K562 (cell line): ENCODE data around the gene IDH1. TPM values are rescaled to one million over a fixed set of nuclear protein-coding genes. Genes with fewer than 3 reads are reported as not detected.
A peak's percentile ranks its signal among the peaks of the same experiment; 100 is the strongest.

Experiments used
- ATAC-seq: fragments of 200-7000 bp; cut with Tn5 transposase; 3 replicates; pipeline ENCODE4 v1.9.1; 2020; ENCODE audit warnings: moderate library complexity
- BruUV-seq: library from RNA; stranded (reverse); fragments of 400-500 nt; replicated peaks from 2 replicates; lab custom pipeline; 2021; lab: Mats Ljungman, UMichigan
- CTCF ChIA-PET: fragments of 300-600 bp; formaldehyde crosslinking; extraction: SDS; loops from one replicate; lab custom pipeline; 2021; ENCODE audit warnings: low intra/inter-chr PET ratio; lab: Yijun Ruan, JAX
- POLR2A ChIA-PET: fragments of 300-600, 350-650 bp; sonication (Branson Sonifier 250); formaldehyde crosslinking; extraction: SDS; loops from one replicate; lab custom pipeline; 2021; ENCODE audit warnings: antibody characterized with exemption, inconsistent platforms; lab: Yijun Ruan, JAX
- DNase-seq, 4 experiments: peaks; one replicate each; pipeline versions ENCODE4 v3.0.0 to v3.0.0-alpha.2; 2011 to 2018; ENCODE audit warnings: low spot score in 3 of 4, mixed read lengths in 3 of 4; ENCODE audit errors: extremely low read depth in 1 of 4
- FAIRE-seq: peaks from 2 replicates; lab custom pipeline; 2011; peaks lifted over from hg19 to GRCh38; lab: Jason Lieb, UNC
- H2AFZ ChIP-seq: 2 replicates; pipeline ENCODE4 v1.6.0; 2011; ENCODE audit warnings: low read depth, low read length, control low read depth, inconsistent platforms
- H3K27ac ChIP-seq: fragments of 200-600 bp; 3 replicates; pipeline ENCODE4 v1.8.0; 2011; ENCODE audit warnings: low read depth, mild to moderate bottlenecking, control low read depth, inconsistent platforms, low read length, moderate library complexity, mixed read lengths; ENCODE audit errors: extremely low read depth
- H3K27me3 ChIP-seq, 2 experiments: fragments of 300-600 bp in 1 of 2; 2 replicates in 1 of 2; 3 replicates in 1 of 2; pipeline versions ENCODE4 v1.6.0 to v1.8.0; 2011; ENCODE audit warnings: inconsistent platforms in 2 of 2, low read length in 2 of 2, mild to moderate bottlenecking in 1 of 2, mixed read lengths in 1 of 2, moderate library complexity in 1 of 2; ENCODE audit not compliant: control insufficient read depth in 2 of 2, insufficient read depth in 2 of 2
- H3K36me3 ChIP-seq: fragments of 300-600 bp; 3 replicates; pipeline ENCODE4 v1.8.0; 2011; ENCODE audit warnings: mild to moderate bottlenecking, low read length, inconsistent platforms; ENCODE audit not compliant: control insufficient read depth, insufficient read depth
- H3K4me1 ChIP-seq, 2 experiments: fragments of 200-600 bp in 1 of 2; replicated peaks in 1 of 2; 2 replicates in 1 of 2; 3 replicates in 1 of 2; pipeline versions ENCODE4 v1.5.1 to v1.8.0; 2011; ENCODE audit warnings: inconsistent platforms in 2 of 2, low read length in 2 of 2, mild to moderate bottlenecking in 1 of 2, mixed read lengths in 1 of 2, moderate library complexity in 1 of 2; ENCODE audit not compliant: control insufficient read depth in 2 of 2, insufficient read depth in 2 of 2
- H3K4me2 ChIP-seq: 2 replicates; pipeline ENCODE4 v1.6.1; 2011; ENCODE audit warnings: low read length, control low read depth, inconsistent platforms, mixed read lengths; ENCODE audit not compliant: insufficient read depth
- H3K4me3 ChIP-seq: fragments of 200-600 bp; sonication (generic), shearing (Covaris generic); 2 replicates; pipeline ENCODE4 v1.5.1; 2016; ENCODE audit warnings: control low read depth, inconsistent platforms
- H3K79me2 ChIP-seq: fragments of 200-600 bp; 3 replicates; pipeline ENCODE4 v1.8.0; 2011; ENCODE audit warnings: low read length, inconsistent platforms; ENCODE audit not compliant: control insufficient read depth, insufficient read depth
- H3K9ac ChIP-seq, 2 experiments: 2 replicates each; pipeline versions ENCODE4 v1.6.0 to v1.6.1; 2011; ENCODE audit warnings: low read depth in 2 of 2, low read length in 2 of 2, control low read depth in 1 of 2, inconsistent platforms in 1 of 2, mild to moderate bottlenecking in 1 of 2, mixed read lengths in 1 of 2; ENCODE audit not compliant: insufficient read depth in 1 of 2
- H3K9me1 ChIP-seq: one replicate; pipeline ENCODE4 v1.6.0; 2011; ENCODE audit warnings: inconsistent platforms, mild to moderate bottlenecking, low read length, moderate library complexity; ENCODE audit not compliant: control insufficient read depth, insufficient read depth
- H3K9me3 ChIP-seq: replicated peaks from 2 replicates; pipeline ENCODE4 v1.5.1; 2011; ENCODE audit warnings: low read depth, low read length, inconsistent platforms; ENCODE audit not compliant: control insufficient read depth, insufficient read depth
- H4K20me1 ChIP-seq: replicated peaks from 2 replicates; pipeline ENCODE4 v1.6.1; 2011; ENCODE audit warnings: low read length, inconsistent platforms, mixed read lengths; ENCODE audit not compliant: control insufficient read depth, insufficient read depth
- BRD9 ChIP-seq: fragments of 450-650 bp; IDR thresholded peaks from 2 replicates; pipeline ENCODE4 v1.6.1; 2018; ENCODE audit warnings: low read depth; ENCODE audit not compliant: partially characterized antibody
- DEAF1 ChIP-seq: fragments of 450-650 bp; formaldehyde crosslinking; IDR thresholded peaks from 2 replicates; pipeline ENCODE4 v1.4.0; 2020; ENCODE audit warnings: mild to moderate bottlenecking, moderate library complexity
- DNMT1 ChIP-seq: fragments of 450-650 bp; IDR thresholded peaks from 2 replicates; pipeline ENCODE4 v1.6.1; 2016; ENCODE audit warnings: antibody characterized with exemption, mild to moderate bottlenecking
- FOXP1 ChIP-seq: sonication (generic); formaldehyde crosslinking; IDR thresholded peaks from 2 replicates; pipeline ENCODE4 v1.8.0; 2022; ENCODE audit warnings: mild to moderate bottlenecking, missing genetic modification reagents
- GATAD2B ChIP-seq: fragments of 450-650 bp; IDR thresholded peaks from 2 replicates; pipeline ENCODE4 v1.6.1; 2017; ENCODE audit warnings: mild to moderate bottlenecking, borderline replicate concordance
- HNRNPUL1 ChIP-seq: fragments of 200-400 bp; formaldehyde crosslinking; IDR thresholded peaks from 2 replicates; pipeline ENCODE4 v1.6.1; 2017; ENCODE audit warnings: low read length
- KAT7 ChIP-seq: sonication (generic); formaldehyde crosslinking; IDR thresholded peaks from 2 replicates; pipeline ENCODE4 v1.8.0; 2022; ENCODE audit warnings: missing genetic modification reagents, mild to moderate bottlenecking, borderline replicate concordance
- MYBL2 ChIP-seq, 2 experiments: fragments of 450-650 bp in 1 of 2; sonication (generic) in 1 of 2; formaldehyde crosslinking in 1 of 2; IDR thresholded peaks; 2 replicates each; pipeline versions ENCODE4 v1.6.1 to v1.8.1; 2017 to 2022; ENCODE audit warnings: borderline replicate concordance in 1 of 2, inconsistent platforms in 1 of 2, low read depth in 1 of 2, mild to moderate bottlenecking in 1 of 2, missing genetic modification reagents in 1 of 2, moderate library complexity in 1 of 2
- TAF7 ChIP-seq: fragments of 450-650 bp; IDR thresholded peaks from 2 replicates; pipeline ENCODE4 v1.6.1; 2016; ENCODE audit warnings: missing genetic modification characterization, missing compliant biosample characterization
- USF1 ChIP-seq: sonication (generic); formaldehyde crosslinking; IDR thresholded peaks from 2 replicates; pipeline ENCODE4 v1.9.0; 2022; ENCODE audit warnings: mild to moderate bottlenecking, missing genetic modification reagents
- YBX1 ChIP-seq: fragments of 450-650 bp; IDR thresholded peaks from 2 replicates; pipeline ENCODE4 v1.7.1; 2016; ENCODE audit warnings: mild to moderate bottlenecking
- WGBS: fragments of 100-300 bp; shearing (Covaris generic); methylation state at CpG from one replicate; pipeline ENCODE4 v1.1.6; 2016; ENCODE audit warnings: low coverage, mixed read lengths; ENCODE audit not compliant: insufficient coverage; ENCODE audit errors: missing lambda C conversion rate; 5-methylcytosine and 5-hydroxymethylcytosine counted together
- in situ Hi-C: fragments of 300-500 bp; cut with MboI; formaldehyde crosslinking; loops from 4 replicates; pipeline ENCODE4 v1.15.0; 2018; ENCODE audit warnings: inconsistent platforms, mixed read lengths
- intact Hi-C: fragments of 100-400 bp; cut with micrococcal nuclease; formaldehyde crosslinking; loops from 2 replicates; pipeline ENCODE4 v1.14.2; 2022
- polyA plus RNA-seq, 8 experiments: library from polyadenylated mRNA; depleted of rRNA in 4 of 8; stranded (reverse) in 5 of 8; unstranded in 3 of 8; fragments of >200 nt; fragmentation: Nextera tagmentation in 2 of 8; fragmentation: Illumina TruSeq in 1 of 8; extraction: Ambion mirVana in 2 of 8; extraction: Trizol in 1 of 8; gene quantifications; 2 replicates each; pipeline versions ENCODE4 v1.2.1 to v1.2.3, GENCODE V29; 2011 to 2014; ENCODE audit warnings: inconsistent platforms in 1 of 8, missing spikeins in 1 of 8
- total RNA-seq, 7 experiments: library from RNA; depleted of rRNA in 6 of 7; stranded (reverse); fragments of >200 nt in 6 of 7; fragmentation: Illumina TruSeq in 2 of 7; extraction: Trizol in 2 of 7; gene quantifications; 2 replicates each; pipeline versions ENCODE4 v1.2.1 to v1.2.3, GENCODE V29; 2011 to 2021; ENCODE audit warnings: low replicate concordance in 1 of 7
- TF ChIP-seq, protein P1 (sequence below): IDR thresholded peaks from 2 replicates; pipeline ENCODE4 v1.6.1; 2011; ENCODE audit not compliant: insufficient read length; ENCODE audit errors: extremely low read depth
- TF ChIP-seq, protein P2 (sequence below): fragments of 250-450 bp; sonication (Bioruptor Pico); IDR thresholded peaks from 2 replicates; pipeline ENCODE4 v1.8.0; 2021; ENCODE audit warnings: moderate library complexity, mild to moderate bottlenecking, inconsistent platforms

Gene IDH1
- total and polyA plus RNA-seq, 9 of the 15 experiments (the other 6 are each of a cell fraction or from before 2014, with no cell fraction given), result 61.9 to 194 (median 101) TPM

- 0% methylated on average over 3 of the region's 3 CpGs for WGBS
- FAIRE-seq, result no peak
Observed at GRCh38 chr2:208266936-208267335, 12.1 kb upstream of the IDH1 start.

More at GRCh38 chr2:208266936-208267335, 12.1 kb upstream of the IDH1 start:
- ATAC-seq, result 0 out of 3 replicates have a peak, but pooled peaks have one; percentile 8
- H3K9ac ChIP-seq, result peak overlapping the region in 1 of 2 experiments; percentile 87; a peak in 2 of 4 replicates
- peaks cover 4 to 7% of the 10 kb centered on the region in 2 experiments; a peak in 4 of 5 replicates for H3K4me1 ChIP-seq
- H3K79me2 ChIP-seq, result peaks cover 48% of the 10 kb centered on the region
- peak overlapping the region; percentile 84 for H3K4me2 ChIP-seq
- H3K36me3 ChIP-seq, result peaks cover 10% of the 10 kb centered on the region
- intact Hi-C loops, result loop anchor here (1.0 to 5.0 kb wide), 2 partner anchors 95 to 165 kb away; no protein-coding TSS in a partner anchor
- peak overlapping the region; percentile 77 for H3K27ac ChIP-seq
- H3K9me3 ChIP-seq, result no peaks in the 10 kb centered on the region; the same call in 1 of the 2 replicates
- ChIA-PET CTCF (interaction anchor here (1.2 kb wide), 1 partner anchor 13 kb away, joined by 4 read pairs; no protein-coding TSS in a partner anchor), POLR2A (interaction anchor here (0.7 to 4.2 kb wide), 4 partner anchors 13 to 1751 kb away, joined by 3 to 21 read pairs (median 3); partner anchors contain the start of gene IDH1)
- in situ Hi-C loops, result no loop called here
- DNase-seq, result no peak
- no peaks in the 10 kb centered on the region for H3K27me3 ChIP-seq
- TF ChIP-seq MYBL2 (IDR thresholded peaks at IDR 0.05; ENCODE audit: low read depth) (no peak), MYBL2 (CRISPR knock-in tag; IDR thresholded peaks at IDR 0.05; ENCODE audit: borderline replicate concordance) (no peak), YBX1 (no peak), BRD9 (no peak), TAF7 (tag) (no peak), FOXP1 (CRISPR knock-in tag) (no peak), KAT7 (CRISPR knock-in tag) (no peak), HNRNPUL1 (no peak), GATAD2B (no peak), USF1 (CRISPR knock-in tag) (no peak), DEAF1 (CRISPR knock-in tag) (no peak), DNMT1 (no peak)
- TF ChIP-seq, protein P1, sequence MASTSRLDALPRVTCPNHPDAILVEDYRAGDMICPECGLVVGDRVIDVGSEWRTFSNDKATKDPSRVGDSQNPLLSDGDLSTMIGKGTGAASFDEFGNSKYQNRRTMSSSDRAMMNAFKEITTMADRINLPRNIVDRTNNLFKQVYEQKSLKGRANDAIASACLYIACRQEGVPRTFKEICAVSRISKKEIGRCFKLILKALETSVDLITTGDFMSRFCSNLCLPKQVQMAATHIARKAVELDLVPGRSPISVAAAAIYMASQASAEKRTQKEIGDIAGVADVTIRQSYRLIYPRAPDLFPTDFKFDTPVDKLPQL, result no peak
- TF ChIP-seq, protein P2, sequence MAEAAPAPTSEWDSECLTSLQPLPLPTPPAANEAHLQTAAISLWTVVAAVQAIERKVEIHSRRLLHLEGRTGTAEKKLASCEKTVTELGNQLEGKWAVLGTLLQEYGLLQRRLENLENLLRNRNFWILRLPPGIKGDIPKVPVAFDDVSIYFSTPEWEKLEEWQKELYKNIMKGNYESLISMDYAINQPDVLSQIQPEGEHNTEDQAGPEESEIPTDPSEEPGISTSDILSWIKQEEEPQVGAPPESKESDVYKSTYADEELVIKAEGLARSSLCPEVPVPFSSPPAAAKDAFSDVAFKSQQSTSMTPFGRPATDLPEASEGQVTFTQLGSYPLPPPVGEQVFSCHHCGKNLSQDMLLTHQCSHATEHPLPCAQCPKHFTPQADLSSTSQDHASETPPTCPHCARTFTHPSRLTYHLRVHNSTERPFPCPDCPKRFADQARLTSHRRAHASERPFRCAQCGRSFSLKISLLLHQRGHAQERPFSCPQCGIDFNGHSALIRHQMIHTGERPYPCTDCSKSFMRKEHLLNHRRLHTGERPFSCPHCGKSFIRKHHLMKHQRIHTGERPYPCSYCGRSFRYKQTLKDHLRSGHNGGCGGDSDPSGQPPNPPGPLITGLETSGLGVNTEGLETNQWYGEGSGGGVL, result no peak
- H4K20me1 ChIP-seq, result no peaks in the 10 kb centered on the region; the same call in 1 of the 2 replicates
- H3K4me3 ChIP-seq, result peak overlapping the region; percentile 96
- no peaks in the 10 kb centered on the region for H3K9me1 ChIP-seq
- 0 out of 2 replicates have a peak overlapping the region, but pooled peaks have one; percentile 50 for H2AFZ ChIP-seq
- BruUV-seq, result TSS peak; percentile 62
